ENCODE measurements around the gene MINDY4. TPM values are rescaled to one million over a fixed set of nuclear protein-coding genes. Genes with fewer than 3 reads are reported as not detected.

MINDY4 gene
- total RNA-seq, 2 experiments from 2014 or later, result 0.36 to 0.60 TPM

DNA sequence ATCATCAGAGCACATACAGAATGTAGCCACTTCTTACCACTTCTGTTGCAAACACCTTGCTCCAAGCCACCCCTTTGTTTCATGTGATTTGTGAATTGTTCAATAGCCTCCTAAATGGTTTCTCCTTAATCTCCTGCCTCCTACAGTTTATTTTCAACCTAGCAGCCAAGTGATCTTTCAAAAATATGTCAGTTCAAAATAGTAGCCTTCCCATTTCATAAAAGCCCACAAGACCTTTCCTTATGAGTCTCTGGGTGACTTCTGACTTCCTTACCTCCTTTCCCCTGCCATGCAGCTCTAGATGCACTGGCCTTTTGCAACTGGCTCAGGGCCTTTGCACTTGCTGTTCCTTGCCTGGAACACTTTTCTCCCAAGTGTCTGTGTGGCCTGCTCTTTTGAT is 4.8 kb downstream of the MINDY4 start:
- Mint-ChIP-seq H3K4me3 (no peak overlapping the region), H3K4me1 (ENCODE audit: low read depth) (peaks cover 6% of the 10 kb centered on the region), H3K27me3 (no peaks in the 10 kb centered on the region), H3K27ac (no peak overlapping the region), H3K36me3 (ENCODE audit: low read depth) (no peaks in the 10 kb centered on the region), H3K9me3 (no peaks in the 10 kb centered on the region)
- no peak overlapping the region for H3K27ac ChIP-seq (ENCODE audit: low read depth in 1 of 2, low read length in 2 of 2)
- intact Hi-C loops (cut with DNase I, micrococcal nuclease), result loop anchor here in 1 of 2 experiments (10.0 kb wide), 1 partner anchor 741 kb away; no protein-coding TSS in a partner anchor
- no peak for DNase-seq
- POLR2A ChIA-PET, result no interaction called here
- TF ChIP-seq, protein P1, sequence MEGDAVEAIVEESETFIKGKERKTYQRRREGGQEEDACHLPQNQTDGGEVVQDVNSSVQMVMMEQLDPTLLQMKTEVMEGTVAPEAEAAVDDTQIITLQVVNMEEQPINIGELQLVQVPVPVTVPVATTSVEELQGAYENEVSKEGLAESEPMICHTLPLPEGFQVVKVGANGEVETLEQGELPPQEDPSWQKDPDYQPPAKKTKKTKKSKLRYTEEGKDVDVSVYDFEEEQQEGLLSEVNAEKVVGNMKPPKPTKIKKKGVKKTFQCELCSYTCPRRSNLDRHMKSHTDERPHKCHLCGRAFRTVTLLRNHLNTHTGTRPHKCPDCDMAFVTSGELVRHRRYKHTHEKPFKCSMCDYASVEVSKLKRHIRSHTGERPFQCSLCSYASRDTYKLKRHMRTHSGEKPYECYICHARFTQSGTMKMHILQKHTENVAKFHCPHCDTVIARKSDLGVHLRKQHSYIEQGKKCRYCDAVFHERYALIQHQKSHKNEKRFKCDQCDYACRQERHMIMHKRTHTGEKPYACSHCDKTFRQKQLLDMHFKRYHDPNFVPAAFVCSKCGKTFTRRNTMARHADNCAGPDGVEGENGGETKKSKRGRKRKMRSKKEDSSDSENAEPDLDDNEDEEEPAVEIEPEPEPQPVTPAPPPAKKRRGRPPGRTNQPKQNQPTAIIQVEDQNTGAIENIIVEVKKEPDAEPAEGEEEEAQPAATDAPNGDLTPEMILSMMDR (IDR thresholded peaks at IDR 0.05), result no peak
- H3K4me3 ChIP-seq (ENCODE audit: low read length), result no peak overlapping the region
- ATAC-seq (ENCODE audit: poor library complexity), result no peak
- CTCF ChIA-PET, result no interaction called here
- no peaks in the 10 kb centered on the region for H3K9me3 ChIP-seq (ENCODE audit: control insufficient read depth in 1 of 2, insufficient read depth in 1 of 2, low read length in 2 of 2)
- peaks cover 6% of the 10 kb centered on the region for H3K4me1 ChIP-seq (ENCODE audit: insufficient read depth, low read length)
- H3K36me3 ChIP-seq (ENCODE audit: insufficient read depth, low read length), result no peaks in the 10 kb centered on the region
- H3K27me3 ChIP-seq (ENCODE audit: control insufficient read depth in 1 of 2, insufficient read depth in 2 of 2, low read length in 2 of 2), result no peaks in the 10 kb centered on the region

- Histone ChIP-seq H3K4me3 (ENCODE audit: low read length) (no peak overlapping the region), H3K27me3 (ENCODE audit: control insufficient read depth in 1 of 2, insufficient read depth in 2 of 2, low read length in 2 of 2) (no peaks in the 10 kb centered on the region), H3K27ac (ENCODE audit: low read depth in 1 of 2, low read length in 2 of 2) (no peak overlapping the region), H3K4me1 (ENCODE audit: insufficient read depth, low read length) (peaks cover 2% of the 10 kb centered on the region), H3K9me3 (ENCODE audit: control insufficient read depth in 1 of 2, insufficient read depth in 1 of 2, low read length in 2 of 2) (no peaks in the 10 kb centered on the region), H3K36me3 (ENCODE audit: insufficient read depth, low read length) (no peaks in the 10 kb centered on the region)
- ATAC-seq (ENCODE audit: poor library complexity) (no peak), DNase-seq (no peak)
- Mint-ChIP-seq H3K9me3 (no peaks in the 10 kb centered on the region), H3K4me1 (ENCODE audit: low read depth) (peaks cover 4% of the 10 kb centered on the region), H3K27ac (no peak overlapping the region), H3K27me3 (no peaks in the 10 kb centered on the region), H3K4me3 (no peak overlapping the region), H3K36me3 (ENCODE audit: low read depth) (no peaks in the 10 kb centered on the region)
- TF ChIP-seq, protein P1 (IDR thresholded peaks at IDR 0.05), result no peak
- ChIA-PET POLR2A (no interaction called here), CTCF (no interaction called here)
- intact Hi-C loops (cut with DNase I, micrococcal nuclease), result loop anchor here in 1 of 2 experiments (10.0 kb wide), 1 partner anchor 742 kb away; no protein-coding TSS in a partner anchor
Measured at GRCh38 chr7:30776971-30777370, 5.8 kb downstream of the MINDY4 start.

- ATAC-seq (ENCODE audit: poor library complexity) (no peak), DNase-seq (no peak)
- Mint-ChIP-seq H3K4me1 (ENCODE audit: low read depth) (no peaks in the 10 kb centered on the region), H3K27ac (no peak overlapping the region), H3K4me3 (no peak overlapping the region), H3K27me3 (no peaks in the 10 kb centered on the region), H3K9me3 (no peaks in the 10 kb centered on the region), H3K36me3 (ENCODE audit: low read depth) (no peaks in the 10 kb centered on the region)
- H3K36me3 ChIP-seq (ENCODE audit: insufficient read depth, low read length), result no peaks in the 10 kb centered on the region
- H3K4me1 ChIP-seq (ENCODE audit: insufficient read depth, low read length), result no peaks in the 10 kb centered on the region
- no peaks in the 10 kb centered on the region for H3K27me3 ChIP-seq (ENCODE audit: control insufficient read depth in 1 of 2, insufficient read depth in 2 of 2, low read length in 2 of 2)
- TF ChIP-seq, protein P1 (IDR thresholded peaks at IDR 0.05), result no peak
- CTCF ChIA-PET, result no interaction called here
- intact Hi-C loops (cut with DNase I, micrococcal nuclease), result loop anchor here in 1 of 2 experiments (10.0 kb wide), 1 partner anchor 744 kb away; no protein-coding TSS in a partner anchor
- H3K9me3 ChIP-seq (ENCODE audit: control insufficient read depth in 1 of 2, insufficient read depth in 1 of 2, low read length in 2 of 2), result no peaks in the 10 kb centered on the region
- POLR2A ChIA-PET, result no interaction called here
- no peak overlapping the region for H3K27ac ChIP-seq (ENCODE audit: low read depth in 1 of 2, low read length in 2 of 2)
- no peak overlapping the region for H3K4me3 ChIP-seq (ENCODE audit: low read length)
Measured at GRCh38 chr7:30778255-30779025, 7.2 kb downstream of the MINDY4 start.

All from CD4-positive, alpha-beta T cell (primary cell).